GM12892 (cell line): ENCODE results near the gene DLG2.

Experiments
- POLR2A ChIP-seq: IDR thresholded peaks from 2 replicates; pipeline ENCODE4 v1.6.1; 2011; ENCODE audit warnings: low read depth, low read length, control low read depth
- POLR2AphosphoS5 ChIP-seq: IDR thresholded peaks from 2 replicates; pipeline ENCODE4 v1.6.1; 2011; ENCODE audit warnings: low read depth, low read length, control low read depth

- no peak for TF ChIP-seq POLR2AphosphoS5
- TF ChIP-seq POLR2A = no peak
Observed at GRCh38 chr11:84871116-84871515, 756.0 kb downstream of the DLG2 start.
